ENCODE results near the gene HBG1.

Gene HBG1

GRCh38 chr11:5289696-5290095 lies 40.0 kb upstream of the HBG1 start:
- Histone ChIP-seq H3K36me3 (no peaks in the 10 kb centered on the region), H3K9me3 (no peaks in the 10 kb centered on the region), H3K4me1 (no peaks in the 10 kb centered on the region), H3K4me3 (ENCODE audit: low read depth, low read length) (no peak overlapping the region), H3K27me3 (no peaks in the 10 kb centered on the region)
- no peak for DNase-seq
- no peak for TF ChIP-seq CTCF (IDR thresholded peaks at IDR 0.05; ENCODE audit: low read depth, low read length)

GRCh38 chr11:5288906-5289550 lies 39.4 kb upstream of the HBG1 start:
- H3K36me3 ChIP-seq, result no peaks in the 10 kb centered on the region
- no peaks in the 10 kb centered on the region for H3K27me3 ChIP-seq
- no peaks in the 10 kb centered on the region for H3K4me1 ChIP-seq
- H3K9me3 ChIP-seq, result no peaks in the 10 kb centered on the region
- no peak overlapping the region for H3K4me3 ChIP-seq (ENCODE audit: low read depth, low read length)
- TF ChIP-seq CTCF (IDR thresholded peaks at IDR 0.05; ENCODE audit: low read depth, low read length), result no peak
- no peak for DNase-seq

GRCh38 chr11:5288108-5288905 lies 38.6 kb upstream of the HBG1 start:
- Histone ChIP-seq H3K36me3 (no peaks in the 10 kb centered on the region), H3K4me3 (ENCODE audit: low read depth, low read length) (no peak overlapping the region), H3K4me1 (no peaks in the 10 kb centered on the region), H3K27me3 (no peaks in the 10 kb centered on the region), H3K9me3 (no peaks in the 10 kb centered on the region)
- TF ChIP-seq CTCF (IDR thresholded peaks at IDR 0.05; ENCODE audit: low read depth, low read length), result no peak
- DNase-seq, result no peak

- H3K27me3 ChIP-seq, result no peaks in the 10 kb centered on the region
- TF ChIP-seq CTCF (IDR thresholded peaks at IDR 0.05; ENCODE audit: low read depth, low read length), result no peak
- no peaks in the 10 kb centered on the region for H3K4me1 ChIP-seq
Observed at GRCh38 chr11:5286901-5287300, 37.2 kb upstream of the HBG1 start.

GRCh38 chr11:5286351-5286750 lies 36.7 kb upstream of the HBG1 start:
- no peaks in the 10 kb centered on the region for H3K4me1 ChIP-seq

More at GRCh38 chr11:5286901-5287300, 37.2 kb upstream of the HBG1 start:
- Histone ChIP-seq H3K9me3 (no peaks in the 10 kb centered on the region), H3K36me3 (no peaks in the 10 kb centered on the region), H3K4me3 (ENCODE audit: low read depth, low read length) (no peak overlapping the region)
- no peak for DNase-seq

More at GRCh38 chr11:5286351-5286750, 36.7 kb upstream of the HBG1 start:
- no peak for DNase-seq
- no peaks in the 10 kb centered on the region for H3K36me3 ChIP-seq
- no peaks in the 10 kb centered on the region for H3K27me3 ChIP-seq
- no peaks in the 10 kb centered on the region for H3K9me3 ChIP-seq
- no peak overlapping the region for H3K4me3 ChIP-seq (ENCODE audit: low read depth, low read length)
- no peak for TF ChIP-seq CTCF (IDR thresholded peaks at IDR 0.05; ENCODE audit: low read depth, low read length)
